GM21576 (cell line): ENCODE measurements around the gene CYGB.

Experiments used
- ATAC-seq: cut with Tn5 transposase; IDR thresholded peaks from one replicate; pipeline ENCODE4 v1.9.1; 2021; ENCODE audit warnings: mild to moderate bottlenecking, moderate library complexity; ENCODE audit not compliant: unreplicated experiment

Gene CYGB

GRCh38 chr17:76501827-76502307, 35.6 kb downstream of the CYGB start:
- ATAC-seq: no peak

DNA sequence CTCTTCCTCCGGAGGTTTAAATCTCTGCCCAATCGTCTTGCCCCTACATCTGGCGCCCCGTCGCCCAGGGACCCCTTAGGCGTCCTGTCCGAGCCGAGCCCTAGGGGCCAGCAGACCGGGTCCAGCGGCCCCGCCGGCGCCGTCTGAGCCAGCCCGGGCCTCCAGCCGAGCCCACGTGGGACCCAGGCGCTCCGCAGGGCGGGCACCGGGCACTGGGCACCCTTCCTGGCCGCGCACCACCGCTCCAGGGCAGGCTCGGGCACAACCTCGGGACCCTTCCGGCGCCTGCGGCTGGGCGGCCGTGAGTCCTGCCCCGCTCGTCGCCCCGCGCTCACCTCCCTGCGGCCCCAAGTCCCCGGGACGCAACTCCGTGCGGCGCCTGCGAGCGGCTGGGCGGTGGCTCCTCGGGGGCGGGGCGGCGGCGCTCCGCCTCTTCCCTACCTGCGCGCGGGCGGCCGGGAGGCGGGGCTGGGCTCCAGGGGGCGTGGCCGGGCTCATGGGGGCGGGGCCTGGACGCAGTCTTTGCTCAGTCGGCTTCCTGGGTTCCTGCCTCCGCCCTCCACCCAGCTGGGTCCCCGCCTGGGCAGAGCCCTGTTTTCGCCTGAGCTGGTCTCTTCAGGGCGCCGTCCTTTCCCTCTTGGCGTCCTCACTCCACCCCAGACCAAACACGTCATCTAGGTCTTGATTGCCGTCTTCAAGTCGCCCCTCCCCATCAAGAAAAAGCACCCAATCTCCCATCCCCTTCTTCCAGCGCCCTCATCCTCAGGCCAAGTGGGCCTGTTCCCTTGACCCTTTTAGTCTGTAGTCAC, 36.3 kb downstream of the CYGB start, which contains the start of gene RHBDF2:
Gene RHBDF2, minus strand, starts transcription at position 406 of the 809 bp plus-strand sequence. CDS start 19,899 bp downstream, outside the sequence.
- ATAC-seq: peak; percentile 62

GRCh38 chr17:76500747-76501017, 36.8 kb downstream of the CYGB start:
- ATAC-seq: no peak

- ATAC-seq: no peak
Observed at GRCh38 chr17:76500074-76500746, 37.3 kb downstream of the CYGB start.

DNA sequence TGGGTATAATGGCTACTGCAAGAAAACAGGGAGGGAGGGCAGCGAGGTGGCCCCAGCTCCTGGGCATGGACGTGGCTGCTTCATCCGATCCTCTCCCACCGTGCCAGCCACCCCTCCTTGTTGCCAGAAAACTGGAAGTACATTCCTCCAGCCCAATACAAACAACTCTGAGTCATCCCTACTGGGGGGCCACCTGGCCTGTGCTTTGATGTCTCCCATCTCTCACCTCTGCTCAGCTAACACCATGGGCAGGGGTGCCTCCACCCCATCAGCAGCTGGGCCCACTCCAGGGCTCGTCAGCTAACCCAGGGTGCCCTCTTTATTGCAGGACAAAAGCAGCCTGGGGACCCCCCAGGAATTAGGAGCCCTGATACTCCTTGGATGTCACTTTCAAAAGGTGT, 38.2 kb downstream of the CYGB start:
- ATAC-seq: no peak

GRCh38 chr17:76498876-76499251, 38.6 kb downstream of the CYGB start:
- no peak for ATAC-seq

DNA sequence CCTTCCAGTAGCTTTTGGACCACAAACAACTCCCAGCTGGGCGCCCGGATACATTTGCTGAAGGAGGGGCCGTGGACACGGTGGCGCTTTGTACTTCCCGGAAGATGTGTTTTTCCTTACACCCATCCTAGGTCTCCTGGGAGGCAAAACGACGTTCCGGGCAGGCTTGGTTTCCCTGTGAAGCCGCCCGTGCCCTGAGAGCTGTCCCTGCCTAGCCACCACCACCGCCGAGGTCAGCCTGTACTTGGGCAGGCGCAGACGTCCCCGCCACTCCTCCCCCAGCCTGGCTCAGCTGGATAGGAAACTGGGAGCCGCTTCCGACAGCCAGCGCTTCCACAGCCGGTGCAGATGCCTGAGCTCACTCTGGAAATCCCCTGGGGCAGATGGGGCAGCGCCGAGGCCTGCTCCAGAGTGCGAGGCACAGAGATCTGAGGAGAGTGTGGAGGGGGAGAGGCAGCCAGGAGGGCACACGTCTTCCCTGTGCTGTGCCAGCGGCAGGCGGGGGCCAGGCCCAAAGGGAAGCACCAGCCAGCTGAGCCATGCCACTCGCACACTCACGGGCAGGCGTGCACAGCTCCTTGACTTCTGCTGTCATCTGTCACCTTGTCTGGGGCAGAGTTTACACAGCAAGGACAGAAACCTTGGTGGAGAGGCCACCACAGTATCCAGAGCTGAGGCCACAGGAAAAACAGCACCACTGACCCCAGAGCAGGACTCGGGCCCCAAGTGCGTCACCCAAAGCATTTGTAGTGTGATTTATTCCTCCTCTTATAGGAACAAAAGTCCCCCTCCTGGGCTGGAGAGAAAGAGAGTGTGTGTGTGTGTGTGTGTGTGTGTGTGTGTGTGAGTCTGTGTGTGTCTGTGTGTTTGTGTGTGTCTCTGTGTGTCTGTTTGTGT, 39.3 kb downstream of the CYGB start:
- no peak for ATAC-seq

- no peak for ATAC-seq
Observed at GRCh38 chr17:76497699-76497978, 39.9 kb downstream of the CYGB start.

- no peak for ATAC-seq
Observed at GRCh38 chr17:76496464-76496863, 41.0 kb downstream of the CYGB start.

- ATAC-seq: no peak
Observed at GRCh38 chr17:76495663-76496400, 41.7 kb downstream of the CYGB start.

- no peak for ATAC-seq
Observed at GRCh38 chr17:76493505-76494167, 43.9 kb downstream of the CYGB start.

DNA sequence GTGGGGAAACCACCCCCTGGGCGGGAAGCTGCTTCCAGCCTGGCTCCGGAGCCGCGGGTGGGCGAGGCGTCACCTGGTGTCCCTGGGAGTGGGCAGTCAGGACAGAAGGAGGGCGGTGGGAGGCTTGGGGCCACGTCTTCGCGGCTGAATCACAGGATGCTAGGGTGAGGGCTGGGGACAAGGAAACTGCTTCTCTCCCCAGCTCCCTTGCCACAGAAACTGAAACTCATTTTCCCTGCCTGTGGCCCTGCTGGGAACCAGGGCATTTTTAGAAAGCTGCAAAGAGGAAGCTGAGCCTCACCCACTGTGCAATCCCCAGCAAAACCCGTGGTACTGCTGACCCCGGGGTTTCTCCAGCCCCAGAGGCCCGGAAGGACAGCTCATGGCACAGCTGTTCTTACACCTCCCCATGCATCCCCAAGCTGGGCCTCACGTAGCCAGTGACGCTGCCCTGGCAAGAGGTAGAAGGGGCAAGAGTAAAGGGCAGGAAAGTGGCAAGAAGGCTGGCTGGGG, 44.5 kb downstream of the CYGB start:
- peak; percentile 28 for ATAC-seq

DNA sequence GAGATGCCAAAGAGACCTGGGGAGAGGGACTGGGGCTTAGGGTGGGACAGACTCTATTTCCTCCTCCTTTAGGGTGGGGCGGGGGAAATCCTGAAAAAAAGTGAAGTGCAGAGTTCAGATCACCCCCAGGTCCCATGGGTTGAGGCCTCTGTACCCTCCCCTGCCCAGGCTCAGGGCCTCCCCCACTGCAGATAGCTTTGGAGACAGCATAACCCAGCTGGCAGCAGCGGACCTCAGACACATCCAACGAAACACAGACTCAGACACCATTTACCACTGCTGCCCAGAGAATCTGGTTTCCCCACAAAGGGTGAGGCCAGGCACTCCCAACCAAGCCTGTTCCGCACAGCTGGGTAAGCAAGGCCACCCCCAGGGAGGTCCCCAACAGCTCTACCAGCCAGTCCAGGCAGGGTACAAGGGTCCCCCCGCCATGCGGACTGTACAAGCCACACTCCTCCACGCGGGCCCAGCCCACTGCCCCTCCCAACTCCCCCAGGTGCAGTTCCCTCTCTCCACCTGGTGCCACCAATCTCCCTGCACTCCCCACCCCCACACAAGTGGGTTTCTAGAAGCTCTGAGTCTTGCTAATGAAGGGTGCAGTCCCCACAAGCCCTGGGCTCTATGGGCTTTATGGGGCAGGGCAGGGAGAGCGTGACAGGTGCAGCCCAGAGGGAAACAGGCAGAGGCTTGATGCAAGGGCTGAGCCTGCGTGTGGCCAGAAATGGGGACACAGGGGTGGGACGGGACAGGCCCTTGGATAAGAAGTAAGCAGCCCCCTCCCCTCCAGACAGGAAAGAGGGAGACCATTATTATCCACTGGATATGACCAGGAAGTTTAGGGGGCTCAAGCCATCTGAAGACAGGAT, 45.2 kb downstream of the CYGB start:
- ATAC-seq: peak; percentile 40

- ATAC-seq: no peak
Observed at GRCh38 chr17:76491271-76492122, 46.0 kb downstream of the CYGB start.

GRCh38 chr17:76490112-76490710, 47.3 kb downstream of the CYGB start:
- ATAC-seq: no peak

DNA sequence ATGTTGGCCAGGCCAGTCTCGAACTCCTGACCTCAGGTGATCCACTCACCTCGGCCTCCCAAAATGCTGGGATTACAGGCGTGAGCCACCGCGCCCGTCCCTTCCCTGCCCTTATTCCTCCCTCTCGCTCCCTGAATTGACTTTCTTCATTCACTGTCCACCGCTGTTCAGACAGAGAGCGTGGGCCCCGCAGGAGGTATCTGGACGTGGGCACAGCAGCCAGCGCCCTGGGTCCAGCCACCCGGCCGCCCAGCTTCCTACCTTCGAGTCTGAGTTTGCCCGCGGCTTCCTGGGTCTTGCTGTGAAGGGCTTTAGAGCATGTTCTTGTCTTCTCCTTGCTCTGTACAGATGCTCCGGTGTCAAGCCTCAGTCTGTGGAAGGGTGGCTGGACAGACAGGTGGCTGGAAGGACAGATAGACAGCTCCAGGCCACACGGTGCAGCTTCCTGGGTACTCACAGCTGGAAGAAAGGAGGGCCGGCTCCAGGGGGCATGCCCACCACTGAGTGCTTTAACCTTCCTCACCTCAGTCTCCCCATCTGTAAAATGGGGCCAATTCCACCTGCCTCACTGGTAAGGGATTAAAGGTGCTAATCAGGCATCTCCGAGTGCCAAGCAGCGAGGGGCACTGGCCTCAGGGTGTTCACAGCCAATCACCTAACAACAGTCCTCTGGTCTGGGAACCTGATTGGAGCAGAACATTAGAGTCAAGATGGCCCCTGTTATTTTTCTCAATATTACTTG, 49.9 kb downstream of the CYGB start:
- ATAC-seq: no peak

DNA sequence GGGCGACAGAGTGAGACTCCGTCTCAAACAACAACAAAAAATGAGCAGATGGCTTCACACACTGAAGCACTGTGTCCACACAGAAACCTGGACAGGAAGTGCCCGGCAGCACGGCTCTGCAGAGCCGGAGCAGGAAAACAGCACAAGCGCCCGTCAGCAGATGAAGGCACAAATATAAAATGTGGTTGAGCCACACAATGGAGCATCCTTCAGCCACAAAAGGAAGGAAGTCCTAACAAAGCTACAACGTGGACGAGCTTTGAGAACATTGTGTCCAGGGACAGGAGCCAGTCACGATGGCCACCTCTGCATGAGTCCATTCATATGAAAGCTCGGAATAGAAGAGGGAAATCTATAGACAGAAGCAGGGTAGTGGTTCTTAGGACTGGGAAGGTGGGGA, 51.9 kb downstream of the CYGB start:
- no peak for ATAC-seq
